Measurements from ENCODE around the gene PRKAG2. TPM values are rescaled to one million over a fixed set of nuclear protein-coding genes. Genes with fewer than 3 reads are reported as not detected.

PRKAG2 gene
- total and polyA plus RNA-seq, 2 experiments from 2014 or later, result 9.1 to 14.9 TPM

GRCh38 chr7:151736403-151736909, 140.5 kb downstream of the PRKAG2 start:
- H3K9me3 Mint-ChIP-seq, result peaks cover 16% of the 10 kb centered on the region
- Histone ChIP-seq H3K79me2 (replicated peaks; ENCODE audit: insufficient read depth) (no peaks in the 10 kb centered on the region), H2AFZ (peak overlapping the region; percentile 8; the same call in 1 of the 2 replicates), H3K27ac (ENCODE audit: low read depth) (0 out of 2 replicates have a peak overlapping the region, but pooled peaks have one; percentile 74), H3K9me2 (ENCODE audit: insufficient read depth) (no peaks in the 10 kb centered on the region), H3K27me3 (ENCODE audit: insufficient read depth) (no peaks in the 10 kb centered on the region), H3K4me1 (ENCODE audit: insufficient read depth) (peaks cover 19% of the 10 kb centered on the region), H3K4me3 (no peak overlapping the region), H4K20me1 (replicated peaks; ENCODE audit: insufficient read depth) (no peaks in the 10 kb centered on the region), H3K4me2 (peak overlapping the region; percentile 40), H3K36me3 (ENCODE audit: insufficient read depth) (0 out of 2 replicates have a peak, but pooled peaks cover 3% of the 10 kb centered on the region), H3F3A (replicated peaks; ENCODE audit: low read depth) (0 out of 2 replicates have a peak, but pooled peaks cover 3% of the 10 kb centered on the region)
- DNase-seq (ENCODE audit: low spot score) (peak; percentile 68), ATAC-seq (peak; percentile 55)
- TF ChIP-seq ETS1 (IDR thresholded peaks at IDR 0.05) (no peak), ZNF114 (CRISPR knock-in tag; IDR thresholded peaks at IDR 0.05) (no peak), CTCF (conservative IDR thresholded peaks at IDR 0.05; ENCODE audit: low read depth in 2 of 2) (peak; percentile 20 to 37; a peak in 3 of 4 replicates)
- no peak overlapping the region for H3K4me3 Mint-ChIP-seq
- peaks cover 13% of the 10 kb centered on the region for H3K36me3 Mint-ChIP-seq (ENCODE audit: low read depth)
- H3K27me3 Mint-ChIP-seq (ENCODE audit: insufficient read depth, low read depth, poor library complexity), result peaks cover 8% of the 10 kb centered on the region
- H3K4me1 Mint-ChIP-seq, result peaks cover 22% of the 10 kb centered on the region
- H3K27ac Mint-ChIP-seq, result no peak overlapping the region

- Mint-ChIP-seq H3K36me3 (ENCODE audit: low read depth) (peaks cover 13% of the 10 kb centered on the region), H3K9me3 (peaks cover 16% of the 10 kb centered on the region), H3K4me1 (peaks cover 22% of the 10 kb centered on the region), H3K27ac (no peak overlapping the region), H3K4me3 (no peak overlapping the region; the same call in 2 of the 3 replicates), H3K27me3 (ENCODE audit: insufficient read depth, low read depth, poor library complexity) (peaks cover 8% of the 10 kb centered on the region)
- Histone ChIP-seq H3K27me3 (ENCODE audit: insufficient read depth) (no peaks in the 10 kb centered on the region), H4K20me1 (replicated peaks; ENCODE audit: insufficient read depth) (no peaks in the 10 kb centered on the region), H3K9me2 (ENCODE audit: insufficient read depth) (no peaks in the 10 kb centered on the region), H3K36me3 (ENCODE audit: insufficient read depth) (0 out of 2 replicates have a peak, but pooled peaks cover 3% of the 10 kb centered on the region), H3F3A (replicated peaks; ENCODE audit: low read depth) (0 out of 2 replicates have a peak, but pooled peaks cover 3% of the 10 kb centered on the region), H2AFZ (peak overlapping the region; percentile 56), H3K4me1 (ENCODE audit: insufficient read depth) (peaks cover 19% of the 10 kb centered on the region), H3K27ac (ENCODE audit: low read depth) (peak overlapping the region; percentile 74; the same call in 1 of the 2 replicates), H3K79me2 (replicated peaks; ENCODE audit: insufficient read depth) (no peaks in the 10 kb centered on the region), H3K4me2 (peak overlapping the region; percentile 40; the same call in 1 of the 2 replicates), H3K4me3 (no peak overlapping the region)
- DNase-seq (ENCODE audit: low spot score) (peak; percentile 48), ATAC-seq (peak; percentile 58)
- TF ChIP-seq POLR2AphosphoS5 (IDR thresholded peaks at IDR 0.05; ENCODE audit: low read depth) (no peak), ZNF331 (CRISPR knock-in tag; IDR thresholded peaks at IDR 0.05; ENCODE audit: low read depth) (no peak), JUNB (IDR thresholded peaks at IDR 0.05; ENCODE audit: unreplicated experiment) (no peak), REST (IDR thresholded peaks at IDR 0.05; ENCODE audit: unreplicated experiment) (no peak), ETS1 (IDR thresholded peaks at IDR 0.05) (no peak), EZH2phosphoT487 (IDR thresholded peaks at IDR 0.05; ENCODE audit: unreplicated experiment) (no peak), STAT1 (IDR thresholded peaks at IDR 0.05; ENCODE audit: unreplicated experiment) (no peak), ZNF114 (CRISPR knock-in tag; IDR thresholded peaks at IDR 0.05) (no peak), EZH2 (IDR thresholded peaks at IDR 0.05; ENCODE audit: low read depth, unreplicated experiment) (no peak), NANOG (IDR thresholded peaks at IDR 0.05; ENCODE audit: borderline replicate concordance) (no peak)
Measured at GRCh38 chr7:151735851-151736402, 141.0 kb downstream of the PRKAG2 start.
